SK-N-SH treated with all-trans-retinoic acid at 6 μM for 48 hours (cell line): Measurements from ENCODE around the gene STK26.

Experiments used
- ATAC-seq: fragments of 200-7000 bp; cut with Tn5 transposase; 3 replicates; pipeline ENCODE4 v1.9.1; 2020; ENCODE audit warnings: mild to moderate bottlenecking, moderate library complexity
- ARNTL ChIP-seq: fragments of 450-650 bp; formaldehyde crosslinking; IDR thresholded peaks from 2 replicates; pipeline ENCODE4 v1.5.0; 2020; ENCODE audit warnings: low read depth, mild to moderate bottlenecking, moderate library complexity, borderline replicate concordance
- BACH2 ChIP-seq: fragments of 250-450 bp; sonication (Bioruptor Pico); IDR thresholded peaks from 2 replicates; pipeline ENCODE4 v1.9.0; 2021; ENCODE audit warnings: mild to moderate bottlenecking, borderline replicate concordance
- CREB5 ChIP-seq: fragments of 250-450 bp; sonication (Bioruptor Pico); IDR thresholded peaks from 2 replicates; pipeline ENCODE4 v1.5.1; 2020; ENCODE audit warnings: low read depth, mild to moderate bottlenecking, moderate library complexity
- CSDC2 ChIP-seq: fragments of 250-450 bp; sonication (Bioruptor Pico); IDR thresholded peaks from 2 replicates; pipeline ENCODE4 v1.5.0; 2020; ENCODE audit warnings: mild to moderate bottlenecking, moderate library complexity
- CSRNP3 ChIP-seq: fragments of 250-450 bp; sonication (Bioruptor Pico); IDR thresholded peaks from 2 replicates; pipeline ENCODE4 v1.5.1; 2021; ENCODE audit warnings: mild to moderate bottlenecking, moderate library complexity
- ESRRG ChIP-seq: fragments of 250-450 bp; sonication (Bioruptor Pico); IDR thresholded peaks from 2 replicates; pipeline ENCODE4 v1.6.1; 2021; ENCODE audit warnings: mild to moderate bottlenecking
- GLIS3 ChIP-seq: fragments of 250-450 bp; sonication (Bioruptor Pico); IDR thresholded peaks from 2 replicates; pipeline ENCODE4 v1.5.0; 2020; ENCODE audit warnings: mild to moderate bottlenecking, moderate library complexity
- ISL1 ChIP-seq: fragments of 250-450 bp; sonication (Bioruptor Pico); IDR thresholded peaks from 2 replicates; pipeline ENCODE4 v2.1.2; 2022; ENCODE audit warnings: mild to moderate bottlenecking, moderate library complexity
- OSR1 ChIP-seq: fragments of 250-450 bp; sonication (Bioruptor Pico); IDR thresholded peaks from 2 replicates; pipeline ENCODE4 v1.8.0; 2022; ENCODE audit warnings: moderate library complexity, mild to moderate bottlenecking, inconsistent platforms
- PATZ1 ChIP-seq: fragments of 250-450 bp; sonication (Bioruptor Pico); IDR thresholded peaks from 2 replicates; pipeline ENCODE4 v1.8.0; 2020; ENCODE audit warnings: mild to moderate bottlenecking, moderate library complexity, borderline replicate concordance
- POU6F1 ChIP-seq: fragments of 250-450 bp; sonication (Bioruptor Pico); IDR thresholded peaks from 2 replicates; pipeline ENCODE4 v1.8.0; 2021; ENCODE audit warnings: low read depth, mild to moderate bottlenecking, moderate library complexity, borderline replicate concordance
- PPARA ChIP-seq: fragments of 250-450 bp; sonication (Bioruptor Pico); IDR thresholded peaks from 2 replicates; pipeline ENCODE4 v1.5.0; 2020; ENCODE audit warnings: mild to moderate bottlenecking, borderline replicate concordance
- RARB ChIP-seq: fragments of 250-450 bp; sonication (Bioruptor Pico); IDR thresholded peaks from 2 replicates; pipeline ENCODE4 v1.8.0; 2021; ENCODE audit warnings: mild to moderate bottlenecking, moderate library complexity
- SNAI2 ChIP-seq: fragments of 250-450 bp; sonication (Bioruptor Pico); IDR thresholded peaks from 2 replicates; pipeline ENCODE4 v1.5.0; 2020; ENCODE audit warnings: mild to moderate bottlenecking, moderate library complexity
- TCF4 ChIP-seq: fragments of 250-450 bp; sonication (Bioruptor Pico); IDR thresholded peaks from 2 replicates; pipeline ENCODE4 v1.8.0; 2021; ENCODE audit warnings: mild to moderate bottlenecking, moderate library complexity, borderline replicate concordance
- TOX ChIP-seq: fragments of 250-450 bp; sonication (Bioruptor Pico); IDR thresholded peaks from 2 replicates; pipeline ENCODE4 v1.8.0; 2021; ENCODE audit warnings: mild to moderate bottlenecking, moderate library complexity, borderline replicate concordance
- TSHZ2 ChIP-seq: fragments of 250-450 bp; sonication (Bioruptor Pico); IDR thresholded peaks from 2 replicates; pipeline ENCODE4 v1.5.0; 2020; ENCODE audit warnings: mild to moderate bottlenecking, moderate library complexity
- ZC3H10 ChIP-seq: fragments of 250-450 bp; sonication (Bioruptor Pico); IDR thresholded peaks from 2 replicates; pipeline ENCODE4 v1.5.1; 2021; ENCODE audit warnings: mild to moderate bottlenecking, moderate library complexity
- ZFP3 ChIP-seq: fragments of 250-450 bp; sonication (Bioruptor Pico); IDR thresholded peaks from 2 replicates; pipeline ENCODE4 v1.5.0; 2020; ENCODE audit warnings: mild to moderate bottlenecking, moderate library complexity
- ZFP30 ChIP-seq: fragments of 450-650 bp; formaldehyde crosslinking; IDR thresholded peaks from 2 replicates; pipeline ENCODE4 v1.5.0; 2022; ENCODE audit warnings: mild to moderate bottlenecking, moderate library complexity
- ZNF565 ChIP-seq: fragments of 450-650 bp; formaldehyde crosslinking; conservative IDR thresholded peaks from 2 replicates; pipeline ENCODE4 v1.5.0; 2020; ENCODE audit warnings: low read depth, mild to moderate bottlenecking, moderate library complexity
- ZNF70 ChIP-seq: fragments of 450-650 bp; formaldehyde crosslinking; IDR thresholded peaks from 2 replicates; pipeline ENCODE4 v1.5.0; 2020; ENCODE audit warnings: mild to moderate bottlenecking, moderate library complexity
- ZNF8 ChIP-seq: fragments of 450-650 bp; formaldehyde crosslinking; IDR thresholded peaks from 2 replicates; pipeline ENCODE4 v1.5.0; 2020; ENCODE audit warnings: mild to moderate bottlenecking, moderate library complexity

STK26 gene

GRCh38 chrX:132119821-132120515 lies 96.9 kb downstream of the STK26 start:
- no peak for TF ChIP-seq TCF4
- no peak for TF ChIP-seq CSRNP3
- TF ChIP-seq TOX (CRISPR knock-in tag) = no peak
- TF ChIP-seq SNAI2 (CRISPR knock-in tag) = no peak
- no peak for TF ChIP-seq ZNF8
- TF ChIP-seq PPARA (CRISPR knock-in tag) = no peak
- no peak for TF ChIP-seq OSR1 (CRISPR knock-in tag)
- no peak for TF ChIP-seq GLIS3 (CRISPR knock-in tag)
- TF ChIP-seq ISL1 (CRISPR knock-in tag) = no peak
- no peak for TF ChIP-seq ZNF565 (CRISPR knock-in tag)
- no peak for TF ChIP-seq TSHZ2 (CRISPR knock-in tag)
- no peak for TF ChIP-seq ZFP30 (CRISPR knock-in tag)
- TF ChIP-seq ZFP3 (CRISPR knock-in tag) = no peak
- no peak for TF ChIP-seq PATZ1 (CRISPR knock-in tag)
- TF ChIP-seq ZNF70 (CRISPR knock-in tag) = no peak
- TF ChIP-seq ESRRG (CRISPR knock-in tag) = no peak

GRCh38 chrX:132120913-132121312 lies 97.8 kb downstream of the STK26 start:
- ATAC-seq = no peak
- no peak for TF ChIP-seq ZFP3 (CRISPR knock-in tag)
- no peak for TF ChIP-seq ZFP30 (CRISPR knock-in tag)
- TF ChIP-seq CREB5 (CRISPR knock-in tag) = no peak
- TF ChIP-seq TOX (CRISPR knock-in tag) = no peak
- TF ChIP-seq ISL1 (CRISPR knock-in tag) = no peak
- no peak for TF ChIP-seq POU6F1 (CRISPR knock-in tag)
- TF ChIP-seq BACH2 (CRISPR knock-in tag) = no peak
- no peak for TF ChIP-seq CSDC2 (CRISPR knock-in tag)
- no peak for TF ChIP-seq ZC3H10 (CRISPR knock-in tag)
- no peak for TF ChIP-seq PPARA (CRISPR knock-in tag)
- no peak for TF ChIP-seq SNAI2 (CRISPR knock-in tag)
- no peak for TF ChIP-seq CSRNP3
- no peak for TF ChIP-seq RARB (CRISPR knock-in tag)
- no peak for TF ChIP-seq ARNTL (CRISPR knock-in tag)
- TF ChIP-seq TSHZ2 (CRISPR knock-in tag) = no peak
- no peak for TF ChIP-seq GLIS3 (CRISPR knock-in tag)
- TF ChIP-seq ZNF70 (CRISPR knock-in tag) = no peak
- TF ChIP-seq ESRRG (CRISPR knock-in tag) = no peak

More at GRCh38 chrX:132119821-132120515, 96.9 kb downstream of the STK26 start:
- no peak for ATAC-seq
